H1 (cell line): ENCODE measurements around the gene ERAS. TPM values are rescaled to one million over a fixed set of nuclear protein-coding genes. Genes with fewer than 3 reads are reported as not detected.

ENCODE experiments used
- CTCF ChIA-PET: fragments of 300-600 bp; sonication (Branson Sonifier 250); formaldehyde crosslinking; loops from one replicate; lab custom pipeline; 2021; ENCODE audit not compliant: partially characterized antibody; lab: Charles Lee
- POLR2A ChIA-PET: fragments of 300-600 bp; sonication (Branson Sonifier 250); formaldehyde crosslinking; loops from one replicate; lab custom pipeline; 2021; ENCODE audit warnings: inconsistent platforms; ENCODE audit not compliant: partially characterized antibody; lab: Charles Lee
- DNase-seq, 2 experiments: peaks; one replicate each; pipeline versions ENCODE4 v3.0.0 to v3.0.0-alpha.2; 2010 to 2022; ENCODE audit warnings: low spot score in 2 of 2, low read depth in 1 of 2, mixed read lengths in 1 of 2
- FAIRE-seq: peaks from 2 replicates; lab custom pipeline; 2011; peaks lifted over from hg19 to GRCh38; lab: Jason Lieb, UNC
- H2AFZ ChIP-seq: 2 replicates; pipeline ENCODE4 v1.8.1; 2012; ENCODE audit warnings: low read length, inconsistent platforms
- H2AK5ac ChIP-seq: 2 replicates; pipeline ENCODE4 v1.6.1; 2013; ENCODE audit warnings: low read depth, low read length
- H2BK120ac ChIP-seq: replicated peaks from 2 replicates; pipeline ENCODE3; 2013; ENCODE audit warnings: low read depth, low read length, inconsistent platforms
- H2BK12ac ChIP-seq: 2 replicates; pipeline ENCODE4 v1.6.1; 2013; ENCODE audit warnings: low read depth, low read length
- H2BK15ac ChIP-seq: 2 replicates; pipeline ENCODE4 v1.6.1; 2013; ENCODE audit warnings: low read length
- H2BK20ac ChIP-seq: 2 replicates; pipeline ENCODE4 v1.6.1; 2013; ENCODE audit warnings: low read length
- H2BK5ac ChIP-seq: 2 replicates; pipeline ENCODE4 v1.6.1; 2013; ENCODE audit warnings: low read depth, low read length
- H3K14ac ChIP-seq: 2 replicates; pipeline ENCODE4 v1.6.1; 2013; ENCODE audit warnings: inconsistent platforms; ENCODE audit not compliant: insufficient read length
- H3K18ac ChIP-seq: 2 replicates; pipeline ENCODE4 v1.6.1; 2013; ENCODE audit warnings: low read length; ENCODE audit errors: extremely low read depth
- H3K23ac ChIP-seq: 2 replicates; pipeline ENCODE4 v1.6.1; 2013; ENCODE audit warnings: inconsistent platforms; ENCODE audit not compliant: insufficient read length
- H3K23me2 ChIP-seq: 2 replicates; pipeline ENCODE4 v1.6.1; 2013; ENCODE audit warnings: low read depth, low read length
- H3K27ac ChIP-seq: 2 replicates; pipeline ENCODE4 v1.6.1; 2011; ENCODE audit warnings: low read depth, low read length, inconsistent platforms
- H3K27me3 ChIP-seq, 4 experiments: replicated peaks in 1 of 4; 1 replicate in 1 of 4; 2 replicates in 3 of 4; pipeline versions ENCODE4 v1.6.1 to v1.8.1; 2011 to 2013; ENCODE audit warnings: low read length in 3 of 4, mild to moderate bottlenecking in 3 of 4, inconsistent platforms in 2 of 4, mixed read lengths in 2 of 4, moderate library complexity in 1 of 4; ENCODE audit not compliant: control insufficient read depth in 3 of 4, insufficient read depth in 3 of 4; ENCODE audit errors: extremely low read depth in 1 of 4
- H3K36me3 ChIP-seq, 4 experiments: 2 replicates each; pipeline versions ENCODE4 v1.6.1 to v1.8.1; 2011 to 2013; ENCODE audit warnings: mild to moderate bottlenecking in 4 of 4, low read length in 3 of 4, moderate library complexity in 2 of 4, control low read depth in 1 of 4, inconsistent platforms in 1 of 4; ENCODE audit not compliant: insufficient read depth in 4 of 4, control insufficient read depth in 2 of 4
- H3K4ac ChIP-seq: replicated peaks from 2 replicates; pipeline ENCODE3; 2013; ENCODE audit warnings: low read length, low read depth, mixed read lengths, inconsistent platforms; ENCODE audit not compliant: insufficient read length
- H3K4me1 ChIP-seq, 4 experiments: replicated peaks in 1 of 4; 1 replicate in 1 of 4; 2 replicates in 3 of 4; pipeline versions ENCODE4 v1.6.1 to v1.8.1; 2011 to 2013; ENCODE audit warnings: low read length in 3 of 4, inconsistent platforms in 2 of 4, mixed read lengths in 1 of 4; ENCODE audit not compliant: insufficient read depth in 4 of 4, control insufficient read depth in 3 of 4
- H3K4me2 ChIP-seq, 2 experiments: 2 replicates each; pipeline versions ENCODE4 v1.6.1 to v1.8.1; 2011 to 2013; ENCODE audit warnings: low read depth in 2 of 2, low read length in 2 of 2, control low read depth in 1 of 2, inconsistent platforms in 1 of 2, mild to moderate bottlenecking in 1 of 2; ENCODE audit not compliant: insufficient read depth in 1 of 2
- H3K4me3 ChIP-seq, 4 experiments: fragments of 200-600, 300-600 bp in 1 of 4; sonication (generic), shearing (Covaris generic), sonication (Bioruptor Twin) in 1 of 4; 2 replicates each; pipeline versions ENCODE4 v1.5.1 to v1.8.1; 2011 to 2016; ENCODE audit warnings: low read length in 4 of 4, low read depth in 3 of 4, control low read depth in 2 of 4, inconsistent platforms in 2 of 4, mild to moderate bottlenecking in 2 of 4, mixed read lengths in 1 of 4, moderate library complexity in 1 of 4; ENCODE audit not compliant: insufficient read depth in 2 of 4; ENCODE audit errors: extremely low read depth in 1 of 4
- H3K56ac ChIP-seq: replicated peaks from 2 replicates; pipeline ENCODE3; 2013; ENCODE audit warnings: low read depth, mild to moderate bottlenecking, mixed read lengths, low read length, inconsistent platforms; ENCODE audit not compliant: insufficient read length
- H3K79me1 ChIP-seq: 2 replicates; pipeline ENCODE4 v1.6.1; 2013; ENCODE audit warnings: low read depth, low read length, control low read depth
- H3K79me2 ChIP-seq, 2 experiments: 2 replicates each; pipeline versions ENCODE4 v1.6.1 to v1.8.1; 2012 to 2013; ENCODE audit warnings: low read length in 2 of 2, mild to moderate bottlenecking in 2 of 2, inconsistent platforms in 1 of 2; ENCODE audit not compliant: insufficient read depth in 2 of 2, control insufficient read depth in 1 of 2
- H3K9ac ChIP-seq, 4 experiments: replicated peaks in 1 of 4; 1 replicate in 1 of 4; 2 replicates in 3 of 4; pipeline versions ENCODE4 v1.6.1 to v1.8.1; 2011 to 2013; ENCODE audit warnings: low read depth in 3 of 4, low read length in 3 of 4, control low read depth in 2 of 4, mild to moderate bottlenecking in 2 of 4, moderate library complexity in 2 of 4, inconsistent platforms in 1 of 4; ENCODE audit errors: extremely low read depth in 1 of 4
- H3K9me3 ChIP-seq, 2 experiments: 2 replicates each; pipeline versions ENCODE4 v1.6.1 to v1.8.1; 2012 to 2013; ENCODE audit warnings: mild to moderate bottlenecking in 2 of 2, moderate library complexity in 2 of 2, control low read depth in 1 of 2, inconsistent platforms in 1 of 2, low read depth in 1 of 2, low read length in 1 of 2, mixed read lengths in 1 of 2; ENCODE audit not compliant: insufficient read depth in 2 of 2
- H4K20me1 ChIP-seq, 2 experiments: replicated peaks in 1 of 2; 2 replicates each; pipeline versions ENCODE3 to v1.8.1; 2011 to 2013; ENCODE audit warnings: inconsistent platforms in 2 of 2, low read length in 2 of 2, mild to moderate bottlenecking in 1 of 2; ENCODE audit not compliant: insufficient read depth in 2 of 2, control insufficient read depth in 1 of 2
- H4K5ac ChIP-seq: 2 replicates; pipeline ENCODE4 v1.6.1; 2013; ENCODE audit warnings: low read length, low read depth, mixed read lengths, inconsistent platforms; ENCODE audit not compliant: insufficient read length
- H4K8ac ChIP-seq: 2 replicates; pipeline ENCODE4 v1.8.0; 2013; ENCODE audit warnings: mild to moderate bottlenecking, moderate library complexity, low read length, inconsistent platforms; ENCODE audit not compliant: insufficient read depth; ENCODE audit errors: extremely low read depth
- H4K91ac ChIP-seq: replicated peaks from 2 replicates; pipeline ENCODE3; 2013; ENCODE audit warnings: low read length, mixed read lengths, inconsistent platforms; ENCODE audit not compliant: insufficient read length
- CREB1 ChIP-seq: IDR thresholded peaks from 2 replicates; pipeline ENCODE4 v1.6.1; 2012; ENCODE audit warnings: inconsistent platforms
- GABPA ChIP-seq: IDR thresholded peaks from 2 replicates; pipeline ENCODE4 v1.6.1; 2011; ENCODE audit warnings: mild to moderate bottlenecking, low read length, moderate library complexity, borderline replicate concordance; ENCODE audit not compliant: insufficient read depth
- HDAC6 ChIP-seq: IDR thresholded peaks from one replicate; pipeline ENCODE4 v1.7.1; 2012; ENCODE audit warnings: low read depth, mild to moderate bottlenecking, inconsistent platforms, low read length, moderate library complexity
- KDM1A ChIP-seq: fragments of 200-600, 300-600 bp; sonication (generic); IDR thresholded peaks from 2 replicates; pipeline ENCODE4 v1.7.1; 2016; ENCODE audit warnings: mild to moderate bottlenecking, low read length, borderline replicate concordance
- KDM4A ChIP-seq: IDR thresholded peaks from one replicate; pipeline ENCODE4 v1.7.1; 2012; ENCODE audit warnings: low read depth, mild to moderate bottlenecking, moderate library complexity, low read length, inconsistent platforms; ENCODE audit not compliant: severe bottlenecking
- RFX5 ChIP-seq: IDR thresholded peaks from 2 replicates; pipeline ENCODE4 v1.6.1; 2011; ENCODE audit warnings: low read depth, low read length, improper control_type of control experiment, borderline replicate concordance
- RNF2 ChIP-seq: fragments of 200-900, 300-1000 bp; sonication (generic); IDR thresholded peaks from 2 replicates; pipeline ENCODE4 v1.7.1; 2016; ENCODE audit warnings: borderline replicate concordance, low read depth, mild to moderate bottlenecking, antibody characterized with exemption, low read length; ENCODE audit not compliant: poor library complexity, severe bottlenecking; ENCODE audit errors: missing control alignments
- SIX5 ChIP-seq: IDR thresholded peaks from 2 replicates; pipeline ENCODE4 v1.6.1; 2011; ENCODE audit warnings: mild to moderate bottlenecking, low read depth, low read length
- TAF1 ChIP-seq: IDR thresholded peaks from 2 replicates; pipeline ENCODE4 v1.6.1; 2011; ENCODE audit warnings: mild to moderate bottlenecking, low read depth, low read length
- TCF12 ChIP-seq: IDR thresholded peaks from 2 replicates; pipeline ENCODE4 v1.6.1; 2011; ENCODE audit warnings: low read depth, mild to moderate bottlenecking, low read length
- WGBS, 2 experiments: shearing (Covaris generic) in 1 of 2; methylation state at CpG; one replicate each; pipeline versions ENCODE4 v1.1.6 to v1.1.7; 2013 to 2015; ENCODE audit warnings: low lambda C conversion rate in 2 of 2, mixed read lengths in 2 of 2, inconsistent platforms in 1 of 2, low coverage in 1 of 2, missing lambda C conversion rate in 1 of 2; ENCODE audit not compliant: insufficient replicate concordance in 2 of 2, insufficient coverage in 1 of 2, insufficient read length in 1 of 2; ENCODE audit errors: extremely low coverage in 1 of 2, missing lambda C conversion rate in 1 of 2; 5-methylcytosine and 5-hydroxymethylcytosine counted together
- polyA plus RNA-seq, 7 experiments: library from polyadenylated mRNA; depleted of rRNA in 3 of 7; stranded (reverse) in 5 of 7; unstranded in 2 of 7; fragments of >200 nt in 5 of 7; fragments of 200-250 nt in 2 of 7; gene quantifications; 1 replicate in 5 of 7; 2 replicates in 1 of 7; 4 replicates in 1 of 7; pipeline versions ENCODE4 v1.2.1 to v1.2.3, GENCODE V29; 2011 to 2013; ENCODE audit warnings: missing spikeins in 2 of 7, mixed read lengths in 2 of 7
- total RNA-seq: library from RNA; stranded (reverse); fragmentation: NEBNext Ultra II Directional; extraction: Animal tissue kit (Norgen Biotek cat#: 25700); gene quantifications from 2 replicates; pipeline ENCODE4 v1.2.1, GENCODE V29; 2021
- TF ChIP-seq, protein P1 (sequence below): IDR thresholded peaks from 2 replicates; pipeline ENCODE4 v1.6.1; 2012; ENCODE audit warnings: inconsistent platforms

ERAS gene
- total and polyA plus RNA-seq, 2 of the 8 experiments (the other 6 are each of a cell fraction or from before 2014, with no cell fraction given) = 0.70 TPM; not detected in 1

DNA sequence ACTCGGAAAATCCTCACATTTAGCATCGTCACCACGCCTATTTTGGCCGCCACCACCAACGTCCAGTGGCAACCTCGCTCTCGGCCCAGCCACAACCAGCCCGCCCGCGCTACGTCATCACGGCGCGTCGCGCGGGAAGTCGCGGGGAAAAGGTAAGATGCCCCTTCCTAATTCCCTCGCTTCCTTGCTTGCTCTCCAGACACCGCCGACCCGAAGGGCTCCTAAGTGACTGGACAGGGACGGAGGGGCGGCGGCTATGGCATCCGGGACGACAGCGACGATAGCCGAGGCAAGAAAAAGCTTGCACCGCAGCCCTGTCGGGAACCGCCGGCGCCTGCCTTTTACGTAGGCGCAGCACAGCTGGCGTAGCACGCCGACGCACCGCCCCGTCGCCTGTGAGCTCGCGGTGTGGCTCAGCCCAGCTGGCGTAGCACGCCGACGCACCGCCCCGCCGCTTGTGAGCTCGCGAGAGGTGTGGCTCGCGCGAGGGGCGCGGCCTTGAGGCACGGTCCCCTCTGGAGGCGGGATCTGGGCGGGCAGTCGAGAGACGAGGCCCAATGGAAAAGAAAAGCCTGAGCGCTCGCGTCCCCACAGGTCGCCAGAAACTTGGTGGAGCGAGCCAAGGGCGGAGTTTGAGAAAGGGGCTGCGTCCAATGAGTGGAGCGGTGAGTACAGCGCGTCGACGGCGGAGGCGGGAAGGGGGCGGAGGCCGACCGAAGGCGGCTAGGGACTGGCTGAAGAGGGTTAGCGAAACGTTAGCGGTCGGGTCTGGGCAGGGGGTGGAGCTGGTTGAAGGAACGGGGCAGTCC lies 24.8 kb upstream of the ERAS start, which contains the start of gene HDAC6:
HDAC6 (plus strand) TSS at position 788 of the 809 bp plus-strand sequence. CDS start 626 bp downstream, outside the sequence.
- H3K9me3 ChIP-seq = no peaks in the 10 kb centered on the region
- TF ChIP-seq SIX5 = no peak
- peak; percentile 97 for TF ChIP-seq CREB1
- peak; percentile 77 for TF ChIP-seq TAF1
- TF ChIP-seq HDAC6 = no peak
- no peak for TF ChIP-seq RNF2
- no peak for TF ChIP-seq GABPA
- no peak for TF ChIP-seq KDM1A
- no peak for TF ChIP-seq RFX5
- TF ChIP-seq, protein P1, sequence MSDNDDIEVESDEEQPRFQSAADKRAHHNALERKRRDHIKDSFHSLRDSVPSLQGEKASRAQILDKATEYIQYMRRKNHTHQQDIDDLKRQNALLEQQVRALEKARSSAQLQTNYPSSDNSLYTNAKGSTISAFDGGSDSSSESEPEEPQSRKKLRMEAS = peak; percentile 55; the same call in 1 of the 2 replicates
- TF ChIP-seq KDM4A = peak; percentile 91
- TF ChIP-seq TCF12 = no peak

More for the DNA sequence above, 24.8 kb upstream of the ERAS start, which contains the start of gene HDAC6:
- H2BK15ac ChIP-seq = no peak within 1 kb of the TSS
- H3K23me2 ChIP-seq = no peaks in the 10 kb centered on the region; the same call in 1 of the 2 replicates
- no peaks in the 10 kb centered on the region for H4K20me1 ChIP-seq
- H3K4me2 ChIP-seq = peak within 1 kb of the TSS; percentile 71 to 82
- H3K36me3 ChIP-seq = peaks cover 0 to 13% (median 2%) of the 10 kb centered on the region in 4 experiments; a peak in 4 of 8 replicates
- peak within 1 kb of the TSS; percentile 98 for H3K27ac ChIP-seq
- peak within 1 kb of the TSS; percentile 55 for H4K91ac ChIP-seq
- no peaks in the 10 kb centered on the region; a peak in 2 of 7 replicates for H3K4me1 ChIP-seq
- peak within 1 kb of the TSS; percentile 96 for H4K5ac ChIP-seq
- H3K27me3 ChIP-seq = no peaks in the 10 kb centered on the region
- DNase-seq (peak; percentile 86 to 94), FAIRE-seq (no peak)
- no peak within 1 kb of the TSS for H2BK20ac ChIP-seq
- CTCF ChIA-PET = interaction anchor here (1.0 kb wide), 1 partner anchor 106 kb away, joined by 3 read pairs; no protein-coding TSS in a partner anchor
- 1% methylated on average over 36 of the region's 89 CpGs; no CpG with 5 or more reads in 1 of the 2 experiments for WGBS, 2 experiments
- peak within 1 kb of the TSS; percentile 71; the same call in 1 of the 2 replicates for H3K18ac ChIP-seq
- peak within 1 kb of the TSS; percentile 64 to 92 (median 74) for H3K4me3 ChIP-seq
- no peak within 1 kb of the TSS for H3K14ac ChIP-seq
- no peak within 1 kb of the TSS for H2BK120ac ChIP-seq
- H3K56ac ChIP-seq = peak within 1 kb of the TSS; percentile 86
- H3K23ac ChIP-seq = no peak within 1 kb of the TSS
- no peak within 1 kb of the TSS for H3K4ac ChIP-seq
- POLR2A ChIA-PET = interaction anchor here (1.1 to 2.1 kb wide), 3 partner anchors 9 to 97 kb away, joined by 4 to 5 read pairs (median 4); no protein-coding TSS in a partner anchor
- H3K9ac ChIP-seq = peak within 1 kb of the TSS; percentile 92 to 98 (median 96)
- no peak within 1 kb of the TSS; the same call in 1 of the 2 replicates for H2BK12ac ChIP-seq
- H2BK5ac ChIP-seq = peak within 1 kb of the TSS; percentile 97
- H4K8ac ChIP-seq = peak within 1 kb of the TSS; percentile 100; the same call in 1 of the 2 replicates
- no peaks in the 10 kb centered on the region for H3K79me2 ChIP-seq
- peak within 1 kb of the TSS; percentile 82; the same call in 1 of the 2 replicates for H2AFZ ChIP-seq
- no peak within 1 kb of the TSS; the same call in 1 of the 2 replicates for H2AK5ac ChIP-seq
- no peaks in the 10 kb centered on the region for H3K79me1 ChIP-seq
